Body of pancreas (tissue), 4 donors: Measurements from ENCODE around the gene MRGPRD. TPM values are rescaled to one million over a fixed set of nuclear protein-coding genes. Genes with fewer than 3 reads are reported as not detected.

ENCODE experiments used
- ATAC-seq: fragments of 150-250 bp; one replicate; pipeline ENCODE4 v1.9.1; 2016
- DNase-seq, 4 donors: peaks; one replicate each; pipeline ENCODE4 v3.0.0-alpha.2; 2019
- H3K27ac ChIP-seq, 4 donors: fragments of 200-600 bp; sonication (generic); 1 replicate in 3 of 4; 2 replicates in 1 of 4; pipeline versions ENCODE4 v1.5.1 to v1.6.1; 2016 to 2019; ENCODE audit warnings: mild to moderate bottlenecking in 1 of 4, mixed read lengths in 1 of 4, moderate library complexity in 1 of 4
- H3K27me3 ChIP-seq, 2 donors: fragments of 200-600 bp; sonication (generic); one replicate each; pipeline ENCODE4 v1.6.0; 2016; ENCODE audit warnings: mild to moderate bottlenecking in 1 of 2
- H3K36me3 ChIP-seq, 2 donors: fragments of 200-600 bp; sonication (generic); replicated peaks in 1 of 2; 2 replicates each; pipeline ENCODE4 v1.5.1; 2016; ENCODE audit warnings: low read depth in 2 of 2; ENCODE audit not compliant: insufficient read depth in 1 of 2
- H3K4me1 ChIP-seq: fragments of 200-600 bp; sonication (generic); one replicate; pipeline ENCODE4 v1.6.0; 2016
- H3K4me3 ChIP-seq, 2 donors: fragments of 200-600 bp; sonication (generic); 1 replicate in 1 of 2; 2 replicates in 1 of 2; pipeline ENCODE4 v1.5.1; 2016 to 2019
- H3K9me3 ChIP-seq, 3 donors: fragments of 200-600 bp; sonication (generic); 1 replicate in 2 of 3; 2 replicates in 1 of 3; pipeline ENCODE4 v1.5.1; 2016
- POLR2A ChIP-seq, 3 donors: fragments of 450-650 bp; IDR thresholded peaks; one replicate each; pipeline ENCODE4 v1.6.1; 2016; ENCODE audit warnings: antibody characterized with exemption in 3 of 3, mild to moderate bottlenecking in 2 of 3
- WGBS, 2 donors: methylation state at CpG; one replicate each; pipeline ENCODE4 v1.1.5; 2017; 5-methylcytosine and 5-hydroxymethylcytosine counted together
- intact Hi-C: fragments of 100-400 bp; cut with DNase I; formaldehyde crosslinking; loops from one replicate; pipeline ENCODE4 v1.15.1; 2023
- total RNA-seq, 2 donors: library from RNA; depleted of rRNA; stranded (reverse); fragments of >200 nt; gene quantifications; one replicate each; pipeline ENCODE4 v1.1.0, GENCODE V29; 2016
- TF ChIP-seq, protein P1 (sequence below), 7 experiments: fragments of 450-650 bp in 4 of 7; fragments of 200-600 bp in 3 of 7; sonication (generic) in 3 of 7; IDR thresholded peaks; one replicate each; pipeline ENCODE4 v1.5.1; 2016 to 2019; ENCODE audit warnings: antibody characterized with exemption in 7 of 7

Gene MRGPRD
- total RNA-seq, 2 donors from 2014 or later, result not detected

DNA sequence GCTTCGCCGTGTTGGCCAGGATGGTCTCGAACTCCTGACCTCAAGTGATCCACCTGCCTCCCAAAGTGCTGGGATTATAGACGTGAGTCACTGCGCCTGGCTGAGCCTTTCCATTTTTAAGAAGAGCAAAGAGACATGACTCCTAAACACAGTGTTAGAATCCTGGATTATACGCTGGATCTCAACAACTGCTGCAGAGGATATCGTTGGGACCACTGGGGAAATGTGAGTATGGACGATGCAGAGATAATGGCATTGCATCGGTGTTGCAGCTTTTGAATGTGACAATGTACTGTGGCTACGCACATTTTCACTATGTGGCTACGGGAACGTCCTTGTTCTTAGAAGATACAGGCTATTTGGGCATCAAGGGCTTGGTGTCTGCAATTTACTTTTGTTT is 26.0 kb upstream of the MRGPRD start:
- peak overlapping the region in 2 of 4 donors; percentile 67 to 76 for H3K27ac ChIP-seq

DNA sequence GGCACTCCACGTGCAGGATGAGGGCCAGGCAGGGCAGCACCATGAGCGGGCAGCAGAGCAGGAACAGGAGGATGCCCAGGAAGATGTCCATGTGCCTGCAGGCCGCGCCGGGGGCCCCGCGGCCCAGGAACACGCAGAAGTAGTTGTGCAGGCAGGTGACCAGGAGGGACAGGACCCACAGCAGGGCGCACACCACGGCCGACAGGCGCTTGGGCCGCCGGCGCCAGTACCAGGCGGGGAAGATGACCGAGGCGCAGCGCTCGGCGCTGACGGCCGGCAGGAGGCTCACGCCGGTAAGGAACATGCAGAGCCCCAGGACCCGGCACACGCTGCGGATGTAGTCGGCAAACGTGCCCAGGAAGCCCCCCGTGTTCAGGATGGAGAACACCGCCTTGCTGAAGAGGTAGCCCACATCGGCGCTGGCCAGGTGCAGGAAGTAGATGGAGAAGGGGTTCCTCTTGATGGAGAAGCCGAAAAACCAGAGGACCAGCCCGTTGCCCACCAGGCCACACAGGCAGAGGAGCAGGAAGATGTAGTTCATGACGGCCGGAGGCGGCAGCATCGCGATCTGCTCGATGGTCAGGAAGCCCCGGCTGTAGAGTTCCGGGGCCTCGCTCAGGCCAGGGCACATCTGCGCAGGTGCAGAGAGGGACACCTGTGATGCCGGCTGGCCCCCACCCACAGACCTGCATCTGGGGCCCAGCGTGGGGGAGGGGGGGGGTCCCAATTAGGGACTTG is 25.0 kb upstream of the MRGPRD start:
- Histone ChIP-seq H3K4me1 (peaks cover 26% of the 10 kb centered on the region), H3K9me3 (no peaks in the 10 kb centered on the region), H3K36me3 (no peaks in the 10 kb centered on the region), H3K4me3 (no peak overlapping the region), H3K27ac (no peak overlapping the region), H3K27me3 (no peaks in the 10 kb centered on the region)
- intact Hi-C loops, result no loop called here
- DNase-seq, result no peak
- no peak for ATAC-seq
- WGBS, 2 donors, result 79 to 85% methylated on average over 45 to 47 of the region's 48 CpGs
- TF ChIP-seq, protein P1, sequence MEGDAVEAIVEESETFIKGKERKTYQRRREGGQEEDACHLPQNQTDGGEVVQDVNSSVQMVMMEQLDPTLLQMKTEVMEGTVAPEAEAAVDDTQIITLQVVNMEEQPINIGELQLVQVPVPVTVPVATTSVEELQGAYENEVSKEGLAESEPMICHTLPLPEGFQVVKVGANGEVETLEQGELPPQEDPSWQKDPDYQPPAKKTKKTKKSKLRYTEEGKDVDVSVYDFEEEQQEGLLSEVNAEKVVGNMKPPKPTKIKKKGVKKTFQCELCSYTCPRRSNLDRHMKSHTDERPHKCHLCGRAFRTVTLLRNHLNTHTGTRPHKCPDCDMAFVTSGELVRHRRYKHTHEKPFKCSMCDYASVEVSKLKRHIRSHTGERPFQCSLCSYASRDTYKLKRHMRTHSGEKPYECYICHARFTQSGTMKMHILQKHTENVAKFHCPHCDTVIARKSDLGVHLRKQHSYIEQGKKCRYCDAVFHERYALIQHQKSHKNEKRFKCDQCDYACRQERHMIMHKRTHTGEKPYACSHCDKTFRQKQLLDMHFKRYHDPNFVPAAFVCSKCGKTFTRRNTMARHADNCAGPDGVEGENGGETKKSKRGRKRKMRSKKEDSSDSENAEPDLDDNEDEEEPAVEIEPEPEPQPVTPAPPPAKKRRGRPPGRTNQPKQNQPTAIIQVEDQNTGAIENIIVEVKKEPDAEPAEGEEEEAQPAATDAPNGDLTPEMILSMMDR (IDR thresholded peaks at IDR 0.05), result no peak
- no peak for TF ChIP-seq POLR2A (IDR thresholded peaks at IDR 0.05)

More for the DNA sequence above, 26.0 kb upstream of the MRGPRD start:
- no peaks in the 10 kb centered on the region for H3K36me3 ChIP-seq
- peaks cover 32% of the 10 kb centered on the region for H3K4me1 ChIP-seq
- H3K27me3 ChIP-seq, result no peaks in the 10 kb centered on the region
- no peak for TF ChIP-seq POLR2A (IDR thresholded peaks at IDR 0.05)
- TF ChIP-seq, protein P1 (IDR thresholded peaks at IDR 0.05), result no peak
- no peak overlapping the region for H3K4me3 ChIP-seq
- DNase-seq, result no peak
- H3K9me3 ChIP-seq, result no peaks in the 10 kb centered on the region
- no peak for ATAC-seq
- intact Hi-C loops, result no loop called here
- 73 to 78% methylated on average over 12 of the region's 12 CpGs for WGBS, 2 donors

DNA sequence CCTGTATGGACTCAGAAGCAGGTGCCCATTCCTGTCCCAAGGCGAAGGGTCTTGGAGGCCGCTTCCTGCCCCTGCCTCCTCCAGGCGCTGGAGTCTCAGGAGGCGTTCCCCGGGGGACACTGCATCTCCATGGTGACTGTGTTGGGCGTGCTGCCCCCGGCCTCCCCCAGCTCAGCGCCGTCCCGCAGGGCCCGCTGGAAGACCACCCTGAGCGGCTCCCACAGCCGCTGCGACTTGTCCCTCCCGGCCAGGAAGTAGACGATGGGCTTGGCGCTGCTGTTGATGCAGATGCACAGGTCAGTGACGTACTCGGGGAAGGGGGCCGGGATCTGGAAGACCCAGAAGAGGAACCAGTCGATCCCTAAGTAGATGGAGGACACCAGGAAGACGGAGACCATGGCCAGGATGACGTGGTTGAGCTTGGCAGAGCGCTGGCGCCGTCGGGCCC is 24.4 kb upstream of the MRGPRD start:
- TF ChIP-seq POLR2A (IDR thresholded peaks at IDR 0.05), result no peak
- TF ChIP-seq, protein P1 (IDR thresholded peaks at IDR 0.05), result no peak
- H3K4me1 ChIP-seq, result peaks cover 24% of the 10 kb centered on the region
- WGBS, 2 donors, result 87% methylated on average over 11 to 22 of the region's 27 CpGs
- H3K4me3 ChIP-seq, result no peak overlapping the region
- H3K27ac ChIP-seq, result no peak overlapping the region
- DNase-seq, result no peak
- H3K27me3 ChIP-seq, result no peaks in the 10 kb centered on the region
- ATAC-seq, result no peak
- no peaks in the 10 kb centered on the region for H3K36me3 ChIP-seq
- intact Hi-C loops, result no loop called here
- no peaks in the 10 kb centered on the region for H3K9me3 ChIP-seq

DNA sequence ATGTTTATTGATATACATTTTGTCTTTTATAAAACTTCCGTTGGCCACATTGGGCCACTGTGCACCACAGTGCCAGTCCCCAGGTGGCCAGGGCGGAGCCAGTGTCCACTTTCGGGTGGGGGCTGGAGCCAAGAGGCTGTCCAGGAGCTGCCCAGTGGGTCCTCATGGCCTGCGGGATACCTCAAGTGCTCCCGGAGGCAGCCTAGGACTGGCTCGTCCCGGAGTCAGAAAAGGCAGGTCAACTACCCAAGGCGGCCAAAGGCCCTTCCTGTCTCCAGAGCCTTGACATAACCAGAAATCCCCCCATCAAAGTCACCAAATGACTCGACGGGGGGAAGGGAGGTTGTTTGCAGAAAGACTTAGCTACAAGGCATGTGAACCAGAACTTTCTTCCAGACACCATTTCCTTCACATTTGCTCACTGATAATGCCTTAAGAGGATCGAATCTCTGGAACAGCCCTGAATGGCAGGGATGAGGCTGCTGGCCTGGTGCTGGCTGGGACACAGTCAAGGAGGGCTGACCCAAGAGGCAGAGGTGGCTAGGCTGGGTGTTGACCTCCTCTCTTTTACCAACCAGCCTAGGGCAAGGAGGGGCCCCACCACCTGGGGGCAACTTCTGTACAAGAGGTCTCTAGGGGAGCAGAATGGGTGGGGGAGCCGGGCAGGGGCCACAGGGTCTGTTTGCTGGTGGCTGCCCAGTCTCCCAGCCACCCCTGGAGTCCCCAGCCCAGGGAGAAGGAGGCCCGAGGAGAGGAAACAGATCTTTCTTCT is 23.8 kb upstream of the MRGPRD start:
- intact Hi-C loops, result no loop called here
- H3K4me3 ChIP-seq, result no peak overlapping the region
- TF ChIP-seq POLR2A (IDR thresholded peaks at IDR 0.05), result no peak
- DNase-seq (no peak), ATAC-seq (no peak)
- H3K4me1 ChIP-seq, result peaks cover 24% of the 10 kb centered on the region
- WGBS, 2 donors, result 63 to 74% methylated on average over 7 to 13 of the region's 13 CpGs
- no peaks in the 10 kb centered on the region for H3K9me3 ChIP-seq
- H3K36me3 ChIP-seq, result no peaks in the 10 kb centered on the region
- no peaks in the 10 kb centered on the region for H3K27me3 ChIP-seq
- no peak overlapping the region for H3K27ac ChIP-seq

DNA sequence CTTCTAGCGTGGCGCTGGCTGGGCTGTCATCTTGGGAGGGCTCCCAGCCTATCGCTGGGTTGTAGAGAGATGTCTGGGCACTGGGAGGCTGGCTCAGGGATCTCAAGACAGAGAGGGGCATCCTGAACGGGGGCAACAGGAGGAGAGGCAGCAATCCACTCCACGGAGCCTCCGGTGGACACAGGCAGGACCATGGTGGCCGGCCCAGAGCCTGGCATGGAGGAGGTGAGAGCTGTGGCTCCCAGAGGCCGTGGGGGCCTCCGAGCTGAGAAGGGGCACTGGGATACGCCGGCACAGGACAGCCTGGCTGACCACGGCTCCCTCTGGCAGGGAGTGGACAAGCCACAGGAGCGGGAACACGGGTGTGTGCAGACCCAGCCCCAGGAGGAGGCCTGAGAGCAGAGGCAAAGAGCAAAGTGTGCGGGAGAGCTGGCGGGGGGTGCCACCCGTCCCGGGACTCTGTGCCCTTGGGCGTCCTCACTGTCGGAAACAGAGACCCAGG is 23.1 kb upstream of the MRGPRD start:
- no peak for TF ChIP-seq POLR2A (IDR thresholded peaks at IDR 0.05)
- TF ChIP-seq, protein P1 (IDR thresholded peaks at IDR 0.05), result no peak
- 60% methylated on average over 10 to 17 of the region's 20 CpGs for WGBS, 2 donors

More for the DNA sequence above, 23.1 kb upstream of the MRGPRD start:
- DNase-seq (no peak), ATAC-seq (no peak)
- H3K9me3 ChIP-seq, result no peaks in the 10 kb centered on the region
- H3K4me3 ChIP-seq, result no peak overlapping the region
- H3K27ac ChIP-seq, result no peak overlapping the region
- H3K27me3 ChIP-seq, result no peaks in the 10 kb centered on the region
- no peaks in the 10 kb centered on the region for H3K36me3 ChIP-seq
- peaks cover 19% of the 10 kb centered on the region for H3K4me1 ChIP-seq
- intact Hi-C loops, result no loop called here
